GM12878 (cell line): Measurements from ENCODE around the gene CCN2.
A peak's percentile ranks its signal among the peaks of the same experiment; 100 is the strongest.

ENCODE experiments used
- CEBPB ChIP-seq, 2 experiments: fragments of 150-350 bp in 1 of 2; IDR thresholded peaks; 2 replicates each; pipeline ENCODE4 v1.6.1; 2012 to 2014; ENCODE audit warnings: low read depth in 2 of 2, low read length in 2 of 2, borderline replicate concordance in 1 of 2, inconsistent platforms in 1 of 2
- CTCF ChIP-seq, 3 experiments: IDR thresholded peaks in 2 of 3; conservative IDR thresholded peaks in 1 of 3; 2 replicates each; pipeline ENCODE4 v1.5.1; 2011; ENCODE audit warnings: low read depth in 3 of 3, low read length in 3 of 3, mild to moderate bottlenecking in 3 of 3, control low read depth in 2 of 3, moderate library complexity in 2 of 3, inconsistent platforms in 1 of 3, mixed read lengths in 1 of 3; ENCODE audit not compliant: control insufficient read depth in 2 of 3, insufficient read depth in 1 of 3; ENCODE audit errors: extremely low read depth in 1 of 3
- DPF2 ChIP-seq: fragments of 450-650 bp; IDR thresholded peaks from 2 replicates; pipeline ENCODE4 v1.6.1; 2017; ENCODE audit warnings: mild to moderate bottlenecking
- JUND ChIP-seq: IDR thresholded peaks from 2 replicates; pipeline ENCODE4 v1.6.1; 2012; ENCODE audit warnings: low read depth, mild to moderate bottlenecking, low read length, improper control_type of control experiment, moderate library complexity
- MYC ChIP-seq: IDR thresholded peaks from 2 replicates; pipeline ENCODE4 v1.6.1; 2011; ENCODE audit warnings: mild to moderate bottlenecking, low read length, moderate library complexity, inconsistent platforms; ENCODE audit not compliant: insufficient read depth, insufficient replicate concordance, insufficient read length, severe bottlenecking
- POLR2A ChIP-seq: IDR thresholded peaks from 2 replicates; pipeline ENCODE4 v1.6.1; 2011; ENCODE audit warnings: low read depth, mild to moderate bottlenecking, low read length
- POLR2AphosphoS5 ChIP-seq: IDR thresholded peaks from 2 replicates; pipeline ENCODE4 v1.6.1; 2011; ENCODE audit warnings: mild to moderate bottlenecking, low read length, inconsistent platforms
- RAD21 ChIP-seq: IDR thresholded peaks from 2 replicates; pipeline ENCODE4 v1.6.1; 2011; ENCODE audit warnings: mild to moderate bottlenecking, low read depth, low read length, moderate library complexity; ENCODE audit not compliant: insufficient read depth
- RELA ChIP-seq: fragments of 450-650 bp; IDR thresholded peaks from 2 replicates; pipeline ENCODE4 v1.8.0; 2014; ENCODE audit warnings: borderline replicate concordance; ENCODE audit not compliant: partially characterized antibody
- RFX5 ChIP-seq: IDR thresholded peaks from 2 replicates; pipeline ENCODE4 v1.6.1; 2011; ENCODE audit warnings: low read depth, low read length, improper control_type of control experiment
- SIX5 ChIP-seq: IDR thresholded peaks from 2 replicates; pipeline ENCODE4 v1.6.1; 2011; ENCODE audit warnings: mild to moderate bottlenecking, low read depth, low read length, moderate library complexity; ENCODE audit not compliant: severe bottlenecking
- ZNF24 ChIP-seq: fragments of 450-650 bp; IDR thresholded peaks from 2 replicates; pipeline ENCODE4 v1.6.1; 2017; ENCODE audit warnings: antibody characterized with exemption, mild to moderate bottlenecking
- ZSCAN29 ChIP-seq: fragments of 450-650 bp; IDR thresholded peaks from 2 replicates; pipeline ENCODE4 v1.6.1; 2017; ENCODE audit warnings: mild to moderate bottlenecking, moderate library complexity
- TF ChIP-seq, protein P1 (sequence below): fragments of 450-650 bp; IDR thresholded peaks from 2 replicates; pipeline ENCODE4 v1.6.1; 2016; ENCODE audit warnings: mild to moderate bottlenecking

- TF ChIP-seq CTCF (IDR thresholded peaks at IDR 0.05 in 2 of 3, conservative IDR thresholded peaks at IDR 0.05 in 1 of 3; ENCODE audit: control insufficient read depth in 2 of 3, extremely low read depth in 1 of 3, insufficient read depth in 1 of 3, low read depth in 3 of 3, low read length in 3 of 3) (0 out of 6 replicates have a peak, but pooled peaks of 1 of the 3 experiments have one; percentile 1), POLR2AphosphoS5 (no peak), JUND (no peak), RFX5 (no peak), DPF2 (no peak), POLR2A (no peak), ZSCAN29 (no peak), RAD21 (0 out of 2 replicates have a peak, but pooled peaks have one; percentile 11), RELA (no peak), MYC (no peak), CEBPB (IDR thresholded peaks at IDR 0.05; ENCODE audit: borderline replicate concordance in 1 of 2, low read depth in 2 of 2, low read length in 2 of 2) (no peak), SIX5 (no peak), ZNF24 (no peak)
- TF ChIP-seq, protein P1, sequence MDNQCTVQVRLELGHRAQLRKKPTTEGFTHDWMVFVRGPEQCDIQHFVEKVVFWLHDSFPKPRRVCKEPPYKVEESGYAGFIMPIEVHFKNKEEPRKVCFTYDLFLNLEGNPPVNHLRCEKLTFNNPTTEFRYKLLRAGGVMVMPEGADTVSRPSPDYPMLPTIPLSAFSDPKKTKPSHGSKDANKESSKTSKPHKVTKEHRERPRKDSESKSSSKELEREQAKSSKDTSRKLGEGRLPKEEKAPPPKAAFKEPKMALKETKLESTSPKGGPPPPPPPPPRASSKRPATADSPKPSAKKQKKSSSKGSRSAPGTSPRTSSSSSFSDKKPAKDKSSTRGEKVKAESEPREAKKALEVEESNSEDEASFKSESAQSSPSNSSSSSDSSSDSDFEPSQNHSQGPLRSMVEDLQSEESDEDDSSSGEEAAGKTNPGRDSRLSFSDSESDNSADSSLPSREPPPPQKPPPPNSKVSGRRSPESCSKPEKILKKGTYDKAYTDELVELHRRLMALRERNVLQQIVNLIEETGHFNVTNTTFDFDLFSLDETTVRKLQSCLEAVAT = no peak
Observed at GRCh38 chr6:131960371-131961133, 9.4 kb upstream of the CCN2 start.
